ENCODE results near the gene CUL5.
"Not testable (repeated sequence)": the region's sequence is repeated elsewhere in the genome, so short reads cannot be mapped to it uniquely, and the experiment has no call there.

DNA sequence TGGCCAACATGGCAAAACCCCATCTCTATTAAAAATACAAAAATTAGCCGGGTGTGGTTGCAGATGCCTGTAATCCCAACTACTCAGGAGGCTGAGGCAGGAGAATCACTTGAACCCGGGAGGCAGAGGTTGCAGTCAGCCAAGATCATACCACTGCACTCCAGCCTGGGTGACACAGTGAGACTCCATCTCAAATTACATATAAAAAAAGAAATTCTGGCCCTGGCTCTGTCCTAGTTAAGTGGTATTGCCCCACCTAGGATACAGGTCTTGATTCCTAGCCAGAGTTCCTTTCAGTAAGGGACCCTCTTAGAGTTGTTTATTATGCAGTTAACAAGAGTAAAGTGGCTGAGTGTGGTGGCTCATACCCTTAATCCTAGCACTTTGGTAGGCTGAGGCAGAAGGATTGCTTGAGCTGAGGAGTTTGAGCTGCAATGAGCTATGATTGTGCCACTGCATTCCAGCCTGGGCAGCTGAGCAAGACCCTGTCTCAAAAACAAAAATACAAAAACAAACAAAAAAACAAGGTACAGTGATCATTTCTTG, 124.4 kb downstream of the CUL5 start:
- TF ChIP-seq ZNF596, ZFP69B (tag by site-specific recombination; IDR thresholded peaks at IDR 0.05): not testable (repeated sequence)
- TF ChIP-seq, protein P1, sequence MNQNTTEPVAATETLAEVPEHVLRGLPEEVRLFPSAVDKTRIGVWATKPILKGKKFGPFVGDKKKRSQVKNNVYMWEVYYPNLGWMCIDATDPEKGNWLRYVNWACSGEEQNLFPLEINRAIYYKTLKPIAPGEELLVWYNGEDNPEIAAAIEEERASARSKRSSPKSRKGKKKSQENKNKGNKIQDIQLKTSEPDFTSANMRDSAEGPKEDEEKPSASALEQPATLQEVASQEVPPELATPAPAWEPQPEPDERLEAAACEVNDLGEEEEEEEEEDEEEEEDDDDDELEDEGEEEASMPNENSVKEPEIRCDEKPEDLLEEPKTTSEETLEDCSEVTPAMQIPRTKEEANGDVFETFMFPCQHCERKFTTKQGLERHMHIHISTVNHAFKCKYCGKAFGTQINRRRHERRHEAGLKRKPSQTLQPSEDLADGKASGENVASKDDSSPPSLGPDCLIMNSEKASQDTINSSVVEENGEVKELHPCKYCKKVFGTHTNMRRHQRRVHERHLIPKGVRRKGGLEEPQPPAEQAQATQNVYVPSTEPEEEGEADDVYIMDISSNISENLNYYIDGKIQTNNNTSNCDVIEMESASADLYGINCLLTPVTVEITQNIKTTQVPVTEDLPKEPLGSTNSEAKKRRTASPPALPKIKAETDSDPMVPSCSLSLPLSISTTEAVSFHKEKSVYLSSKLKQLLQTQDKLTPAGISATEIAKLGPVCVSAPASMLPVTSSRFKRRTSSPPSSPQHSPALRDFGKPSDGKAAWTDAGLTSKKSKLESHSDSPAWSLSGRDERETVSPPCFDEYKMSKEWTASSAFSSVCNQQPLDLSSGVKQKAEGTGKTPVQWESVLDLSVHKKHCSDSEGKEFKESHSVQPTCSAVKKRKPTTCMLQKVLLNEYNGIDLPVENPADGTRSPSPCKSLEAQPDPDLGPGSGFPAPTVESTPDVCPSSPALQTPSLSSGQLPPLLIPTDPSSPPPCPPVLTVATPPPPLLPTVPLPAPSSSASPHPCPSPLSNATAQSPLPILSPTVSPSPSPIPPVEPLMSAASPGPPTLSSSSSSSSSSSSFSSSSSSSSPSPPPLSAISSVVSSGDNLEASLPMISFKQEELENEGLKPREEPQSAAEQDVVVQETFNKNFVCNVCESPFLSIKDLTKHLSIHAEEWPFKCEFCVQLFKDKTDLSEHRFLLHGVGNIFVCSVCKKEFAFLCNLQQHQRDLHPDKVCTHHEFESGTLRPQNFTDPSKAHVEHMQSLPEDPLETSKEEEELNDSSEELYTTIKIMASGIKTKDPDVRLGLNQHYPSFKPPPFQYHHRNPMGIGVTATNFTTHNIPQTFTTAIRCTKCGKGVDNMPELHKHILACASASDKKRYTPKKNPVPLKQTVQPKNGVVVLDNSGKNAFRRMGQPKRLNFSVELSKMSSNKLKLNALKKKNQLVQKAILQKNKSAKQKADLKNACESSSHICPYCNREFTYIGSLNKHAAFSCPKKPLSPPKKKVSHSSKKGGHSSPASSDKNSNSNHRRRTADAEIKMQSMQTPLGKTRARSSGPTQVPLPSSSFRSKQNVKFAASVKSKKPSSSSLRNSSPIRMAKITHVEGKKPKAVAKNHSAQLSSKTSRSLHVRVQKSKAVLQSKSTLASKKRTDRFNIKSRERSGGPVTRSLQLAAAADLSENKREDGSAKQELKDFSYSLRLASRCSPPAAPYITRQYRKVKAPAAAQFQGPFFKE (tag by site-specific recombination; IDR thresholded peaks at IDR 0.05; ENCODE audit: borderline replicate concordance) = not testable (repeated sequence)
- TF ChIP-seq, protein P2, sequence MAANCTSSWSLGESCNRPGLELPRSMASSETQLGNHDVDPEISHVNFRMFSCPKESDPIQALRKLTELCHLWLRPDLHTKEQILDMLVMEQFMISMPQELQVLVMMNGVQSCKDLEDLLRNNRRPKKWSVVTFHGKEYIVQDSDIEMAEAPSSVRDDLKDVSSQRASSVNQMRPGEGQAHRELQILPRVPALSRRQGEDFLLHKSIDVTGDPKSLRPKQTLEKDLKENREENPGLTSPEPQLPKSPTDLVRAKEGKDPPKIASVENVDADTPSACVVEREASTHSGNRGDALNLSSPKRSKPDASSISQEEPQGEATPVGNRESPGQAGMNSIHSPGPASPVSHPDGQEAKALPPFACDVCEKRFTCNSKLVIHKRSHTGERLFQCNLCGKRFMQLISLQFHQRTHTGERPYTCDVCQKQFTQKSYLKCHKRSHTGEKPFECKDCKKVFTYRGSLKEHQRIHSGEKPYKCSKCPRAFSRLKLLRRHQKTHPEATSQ (tag by site-specific recombination; IDR thresholded peaks at IDR 0.05) = not testable (repeated sequence)
- TF ChIP-seq, protein P3, sequence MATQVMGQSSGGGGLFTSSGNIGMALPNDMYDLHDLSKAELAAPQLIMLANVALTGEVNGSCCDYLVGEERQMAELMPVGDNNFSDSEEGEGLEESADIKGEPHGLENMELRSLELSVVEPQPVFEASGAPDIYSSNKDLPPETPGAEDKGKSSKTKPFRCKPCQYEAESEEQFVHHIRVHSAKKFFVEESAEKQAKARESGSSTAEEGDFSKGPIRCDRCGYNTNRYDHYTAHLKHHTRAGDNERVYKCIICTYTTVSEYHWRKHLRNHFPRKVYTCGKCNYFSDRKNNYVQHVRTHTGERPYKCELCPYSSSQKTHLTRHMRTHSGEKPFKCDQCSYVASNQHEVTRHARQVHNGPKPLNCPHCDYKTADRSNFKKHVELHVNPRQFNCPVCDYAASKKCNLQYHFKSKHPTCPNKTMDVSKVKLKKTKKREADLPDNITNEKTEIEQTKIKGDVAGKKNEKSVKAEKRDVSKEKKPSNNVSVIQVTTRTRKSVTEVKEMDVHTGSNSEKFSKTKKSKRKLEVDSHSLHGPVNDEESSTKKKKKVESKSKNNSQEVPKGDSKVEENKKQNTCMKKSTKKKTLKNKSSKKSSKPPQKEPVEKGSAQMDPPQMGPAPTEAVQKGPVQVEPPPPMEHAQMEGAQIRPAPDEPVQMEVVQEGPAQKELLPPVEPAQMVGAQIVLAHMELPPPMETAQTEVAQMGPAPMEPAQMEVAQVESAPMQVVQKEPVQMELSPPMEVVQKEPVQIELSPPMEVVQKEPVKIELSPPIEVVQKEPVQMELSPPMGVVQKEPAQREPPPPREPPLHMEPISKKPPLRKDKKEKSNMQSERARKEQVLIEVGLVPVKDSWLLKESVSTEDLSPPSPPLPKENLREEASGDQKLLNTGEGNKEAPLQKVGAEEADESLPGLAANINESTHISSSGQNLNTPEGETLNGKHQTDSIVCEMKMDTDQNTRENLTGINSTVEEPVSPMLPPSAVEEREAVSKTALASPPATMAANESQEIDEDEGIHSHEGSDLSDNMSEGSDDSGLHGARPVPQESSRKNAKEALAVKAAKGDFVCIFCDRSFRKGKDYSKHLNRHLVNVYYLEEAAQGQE (tag by site-specific recombination; IDR thresholded peaks at IDR 0.05) = not testable (repeated sequence)
- TF ChIP-seq, protein P4, sequence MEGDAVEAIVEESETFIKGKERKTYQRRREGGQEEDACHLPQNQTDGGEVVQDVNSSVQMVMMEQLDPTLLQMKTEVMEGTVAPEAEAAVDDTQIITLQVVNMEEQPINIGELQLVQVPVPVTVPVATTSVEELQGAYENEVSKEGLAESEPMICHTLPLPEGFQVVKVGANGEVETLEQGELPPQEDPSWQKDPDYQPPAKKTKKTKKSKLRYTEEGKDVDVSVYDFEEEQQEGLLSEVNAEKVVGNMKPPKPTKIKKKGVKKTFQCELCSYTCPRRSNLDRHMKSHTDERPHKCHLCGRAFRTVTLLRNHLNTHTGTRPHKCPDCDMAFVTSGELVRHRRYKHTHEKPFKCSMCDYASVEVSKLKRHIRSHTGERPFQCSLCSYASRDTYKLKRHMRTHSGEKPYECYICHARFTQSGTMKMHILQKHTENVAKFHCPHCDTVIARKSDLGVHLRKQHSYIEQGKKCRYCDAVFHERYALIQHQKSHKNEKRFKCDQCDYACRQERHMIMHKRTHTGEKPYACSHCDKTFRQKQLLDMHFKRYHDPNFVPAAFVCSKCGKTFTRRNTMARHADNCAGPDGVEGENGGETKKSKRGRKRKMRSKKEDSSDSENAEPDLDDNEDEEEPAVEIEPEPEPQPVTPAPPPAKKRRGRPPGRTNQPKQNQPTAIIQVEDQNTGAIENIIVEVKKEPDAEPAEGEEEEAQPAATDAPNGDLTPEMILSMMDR (tag by site-specific recombination; IDR thresholded peaks at IDR 0.05) = not testable (repeated sequence)

Data from HEK293 (cell line).